ENCODE results near the gene MINDY4. TPM values are rescaled to one million over a fixed set of nuclear protein-coding genes. Genes with fewer than 3 reads are reported as not detected.
"Not testable (repeated sequence)": the region's sequence is repeated elsewhere in the genome, so short reads cannot be mapped to it uniquely, and the experiment has no call there.

Gene MINDY4
- total RNA-seq, 1 donor from 2014 or later, result 2.8 TPM

- ATAC-seq (ENCODE audit: poor library complexity) (no peak), DNase-seq (no peak)
- intact Hi-C loops (cut with DNase I), result no loop called here
Observed at GRCh38 chr7:30795161-30795948, 24.1 kb downstream of the MINDY4 start.

- DNase-seq (no peak), ATAC-seq (ENCODE audit: poor library complexity) (no peak)
- intact Hi-C loops (cut with DNase I), result no loop called here
Observed at GRCh38 chr7:30796105-30796869, 25.1 kb downstream of the MINDY4 start.

- intact Hi-C loops (cut with DNase I), result no loop called here
- DNase-seq (no peak), ATAC-seq (ENCODE audit: poor library complexity) (no peak)
Observed at GRCh38 chr7:30797176-30798040, 26.2 kb downstream of the MINDY4 start.

- intact Hi-C loops (cut with DNase I), result no loop called here
- DNase-seq (no peak), ATAC-seq (ENCODE audit: poor library complexity) (peak; percentile 43)
Observed at GRCh38 chr7:30799206-30799975, 28.2 kb downstream of the MINDY4 start.

- no peak for DNase-seq
- intact Hi-C loops (cut with DNase I), result loop anchor here (2.0 to 5.0 kb wide), 2 partner anchors 177 to 322 kb away; no protein-coding TSS in a partner anchor
- peak; percentile 8 for ATAC-seq (ENCODE audit: poor library complexity)
Observed at GRCh38 chr7:30799976-30800661, 28.9 kb downstream of the MINDY4 start.

GRCh38 chr7:30800785-30801252, 29.6 kb downstream of the MINDY4 start:
- DNase-seq (no peak), ATAC-seq (ENCODE audit: poor library complexity) (peak; percentile 87)
- intact Hi-C loops (cut with DNase I), result loop anchor here (2.0 to 5.0 kb wide), 2 partner anchors 176 to 321 kb away; no protein-coding TSS in a partner anchor

GRCh38 chr7:30802812-30803211, 31.6 kb downstream of the MINDY4 start:
- ATAC-seq (ENCODE audit: poor library complexity), result no peak
- DNase-seq, result no peak
- intact Hi-C loops (cut with DNase I), result loop anchor here (5.0 kb wide), 1 partner anchor 319 kb away; no protein-coding TSS in a partner anchor

- no peak for DNase-seq
- ATAC-seq (ENCODE audit: poor library complexity), result no peak
- intact Hi-C loops (cut with DNase I), result loop anchor here (5.0 kb wide), 1 partner anchor 318 kb away; no protein-coding TSS in a partner anchor
Observed at GRCh38 chr7:30804078-30804661, 33.0 kb downstream of the MINDY4 start.

GRCh38 chr7:30805081-30805691, 34.0 kb downstream of the MINDY4 start:
- intact Hi-C loops (cut with DNase I), result no loop called here
- DNase-seq, result no peak
- no peak for ATAC-seq (ENCODE audit: poor library complexity)

- no peak for ATAC-seq (ENCODE audit: poor library complexity)
Observed at GRCh38 chr7:30805931-30806330, 34.7 kb downstream of the MINDY4 start.

GRCh38 chr7:30807477-30807876, 36.3 kb downstream of the MINDY4 start:
- DNase-seq; ATAC-seq (ENCODE audit: poor library complexity); intact Hi-C loops (cut with DNase I): not testable (repeated sequence)

More at GRCh38 chr7:30805931-30806330, 34.7 kb downstream of the MINDY4 start:
- intact Hi-C loops (cut with DNase I), result no loop called here
- no peak for DNase-seq

- DNase-seq; ATAC-seq (ENCODE audit: poor library complexity); intact Hi-C loops (cut with DNase I): not testable (repeated sequence)
Observed at GRCh38 chr7:30807941-30808340, 36.7 kb downstream of the MINDY4 start.

- DNase-seq (no peak), ATAC-seq (ENCODE audit: poor library complexity) (no peak)
- intact Hi-C loops (cut with DNase I), result loop anchor here (10.0 kb wide), 1 partner anchor 84 kb away; no protein-coding TSS in a partner anchor
Observed at GRCh38 chr7:30810986-30811385, 39.8 kb downstream of the MINDY4 start.

GRCh38 chr7:30812676-30813075, 41.5 kb downstream of the MINDY4 start:
- no peak for ATAC-seq (ENCODE audit: poor library complexity)
- DNase-seq, result no peak
- intact Hi-C loops (cut with DNase I), result loop anchor here (10.0 kb wide), 1 partner anchor 82 kb away; no protein-coding TSS in a partner anchor

- intact Hi-C loops (cut with DNase I), result loop anchor here (10.0 kb wide), 1 partner anchor 81 kb away; no protein-coding TSS in a partner anchor
- ATAC-seq (ENCODE audit: poor library complexity) (peak; percentile 67), DNase-seq (no peak)
Observed at GRCh38 chr7:30813466-30813865, 42.2 kb downstream of the MINDY4 start.

GRCh38 chr7:30814700-30815387, 43.6 kb downstream of the MINDY4 start:
- ATAC-seq (ENCODE audit: poor library complexity) (peak; percentile 62), DNase-seq (peak; percentile 64)
- intact Hi-C loops (cut with DNase I), result loop anchor here (10.0 kb wide), 1 partner anchor 80 kb away; no protein-coding TSS in a partner anchor
